ENCODE measurements around the gene GLB1L2.

GLB1L2 gene

GRCh38 chr11:134369656-134370525, 38.1 kb downstream of the GLB1L2 start:
- no peak for DNase-seq

GRCh38 chr11:134370526-134371435, 39.0 kb downstream of the GLB1L2 start:
- DNase-seq, result no peak

- DNase-seq, result no peak
Measured at GRCh38 chr11:134371436-134372185, 39.8 kb downstream of the GLB1L2 start.

GRCh38 chr11:134372536-134372935, 40.7 kb downstream of the GLB1L2 start:
- DNase-seq, result no peak

- no peak for DNase-seq
Measured at GRCh38 chr11:134372961-134373360, 41.2 kb downstream of the GLB1L2 start.

- no peak for DNase-seq
Measured at GRCh38 chr11:134373591-134374052, 41.8 kb downstream of the GLB1L2 start.

- DNase-seq, result no peak
Measured at GRCh38 chr11:134374171-134374570, 42.4 kb downstream of the GLB1L2 start.

- no peak for DNase-seq
Measured at GRCh38 chr11:134374891-134375550, 43.2 kb downstream of the GLB1L2 start.

GRCh38 chr11:134376150-134376921, 44.5 kb downstream of the GLB1L2 start:
- DNase-seq, result no peak

- DNase-seq, result no peak
Measured at GRCh38 chr11:134377876-134378275, 46.1 kb downstream of the GLB1L2 start.

- no peak for DNase-seq
Measured at GRCh38 chr11:134379241-134379640, 47.5 kb downstream of the GLB1L2 start.

GRCh38 chr11:134380229-134380628, 48.4 kb downstream of the GLB1L2 start:
- DNase-seq, result no peak

GRCh38 chr11:134380785-134381184, 49.0 kb downstream of the GLB1L2 start:
- DNase-seq, result no peak

- no peak for DNase-seq
Measured at GRCh38 chr11:134382257-134382656, 50.5 kb downstream of the GLB1L2 start.

GRCh38 chr11:134382830-134383229, 51.0 kb downstream of the GLB1L2 start:
- DNase-seq, result no peak

- no peak for DNase-seq
Measured at GRCh38 chr11:134383576-134384221, 51.9 kb downstream of the GLB1L2 start.

- no peak for DNase-seq
Measured at GRCh38 chr11:134384406-134384805, 52.6 kb downstream of the GLB1L2 start.

- DNase-seq, result no peak
Measured at GRCh38 chr11:134385171-134385570, 53.4 kb downstream of the GLB1L2 start.

GRCh38 chr11:134385774-134386565, 54.2 kb downstream of the GLB1L2 start:
- no peak for DNase-seq

GRCh38 chr11:134386945-134387344, 55.2 kb downstream of the GLB1L2 start:
- no peak for DNase-seq

Data from activated T-cell treated with anti-CD3 and anti-CD28 coated beads for 4 hours (primary cell).